Uterus (tissue), 2 donors: Measurements from ENCODE around the gene CHST5.

Experiments
- CTCF ChIP-seq, 4 experiments: fragments of 200-600 bp in 2 of 4; fragments of 450-650 bp in 2 of 4; sonication (generic) in 2 of 4; IDR thresholded peaks; one replicate each; pipeline ENCODE4 v1.5.1; 2016 to 2019; ENCODE audit warnings: antibody characterized with exemption in 4 of 4, mild to moderate bottlenecking in 2 of 4, moderate library complexity in 1 of 4
- POLR2A ChIP-seq, 2 donors: fragments of 450-650 bp; IDR thresholded peaks; one replicate each; pipeline ENCODE4 v1.6.1; 2016; ENCODE audit warnings: antibody characterized with exemption in 2 of 2, mild to moderate bottlenecking in 1 of 2, moderate library complexity in 1 of 2

GRCh38 chr16:75506574-75506973 lies 29.3 kb downstream of the CHST5 start:
- TF ChIP-seq CTCF (IDR thresholded peaks at IDR 0.05) (no peak), POLR2A (IDR thresholded peaks at IDR 0.05) (no peak)
